PC-3 (cell line): ENCODE data around the gene PLEKHM3. TPM values are rescaled to one million over a fixed set of nuclear protein-coding genes. Genes with fewer than 3 reads are reported as not detected.

Source experiments
- ATAC-seq: fragments of 200-7000 bp; cut with Tn5 transposase; 2 replicates; pipeline ENCODE4 v1.9.1; 2020; ENCODE audit warnings: mild to moderate bottlenecking, moderate library complexity
- BruUV-seq: library from RNA; stranded (reverse); fragments of 400-500 nt; replicated peaks from 2 replicates; lab custom pipeline; 2021; lab: Mats Ljungman, UMichigan
- CTCF ChIA-PET: fragments of 300-600 bp; sonication (Branson Sonifier 250); formaldehyde crosslinking; loops from one replicate; lab custom pipeline; 2022; ENCODE audit warnings: antibody characterized with exemption; lab: Charles Lee
- POLR2A ChIA-PET: fragments of 300-600 bp; sonication (Branson Sonifier 250); formaldehyde crosslinking; loops from one replicate; lab custom pipeline; 2022; ENCODE audit warnings: antibody characterized with exemption; ENCODE audit not compliant: unreplicated experiment; lab: Charles Lee
- DNase-seq: peaks from one replicate; pipeline ENCODE4 v3.0.0-alpha.2; 2015
- H2AFZ ChIP-seq: fragments of 300-600 bp; sonication (generic); 2 replicates; pipeline ENCODE4 v1.6.0; 2016; ENCODE audit warnings: antibody characterized with exemption, low read length
- H3F3A ChIP-seq: fragments of 300-600 bp; sonication (generic); one replicate; pipeline ENCODE4 v1.6.0; 2017; ENCODE audit warnings: antibody characterized with exemption, low read length, control low read depth, mild to moderate bottlenecking; ENCODE audit not compliant: unreplicated experiment
- H3K27ac ChIP-seq: fragments of 300-600 bp; sonication (generic); 2 replicates; pipeline ENCODE4 v1.5.1; 2016; ENCODE audit warnings: mild to moderate bottlenecking, low read length
- H3K27me3 ChIP-seq: fragments of 300-600 bp; sonication (generic); 2 replicates; pipeline ENCODE4 v1.6.1; 2016; ENCODE audit warnings: low read length, mixed read lengths
- H3K36me3 ChIP-seq: fragments of 300-600 bp; sonication (generic); 2 replicates; pipeline ENCODE4 v1.6.1; 2016; ENCODE audit warnings: low read depth, mixed run types, low read length, mixed read lengths
- H3K4me1 ChIP-seq: fragments of 300-600 bp; sonication (generic); 2 replicates; pipeline ENCODE4 v1.5.1; 2016; ENCODE audit warnings: low read length; ENCODE audit not compliant: insufficient read depth
- H3K4me2 ChIP-seq: fragments of 300-600 bp; sonication (generic); 2 replicates; pipeline ENCODE4 v1.6.0; 2016; ENCODE audit warnings: low read length
- H3K4me3 ChIP-seq: fragments of 300-600 bp; sonication (generic); 2 replicates; pipeline ENCODE4 v1.5.1; 2016; ENCODE audit warnings: mild to moderate bottlenecking, low read length, mixed read lengths
- H3K79me2 ChIP-seq: fragments of 300-600 bp; sonication (generic); 2 replicates; pipeline ENCODE4 v1.6.1; 2017; ENCODE audit warnings: low read length, mixed read lengths
- H3K9ac ChIP-seq: fragments of 300-600 bp; sonication (generic); 2 replicates; pipeline ENCODE4 v1.6.0; 2016; ENCODE audit warnings: mild to moderate bottlenecking, low read length
- H3K9me2 ChIP-seq: fragments of 300-600 bp; sonication (generic); replicated peaks from 2 replicates; pipeline ENCODE4 v1.6.1; 2016; ENCODE audit warnings: mixed run types, low read length, mixed read lengths
- H3K9me3 ChIP-seq: fragments of 300-600 bp; sonication (generic); 2 replicates; pipeline ENCODE4 v1.6.1; 2016; ENCODE audit warnings: low read length, mixed read lengths
- H4K20me1 ChIP-seq: fragments of 300-600 bp; sonication (generic); 2 replicates; pipeline ENCODE4 v1.6.1; 2016; ENCODE audit warnings: low read length, mixed read lengths
- CTCF ChIP-seq: fragments of 300-600 bp; sonication (generic); conservative IDR thresholded peaks from 2 replicates; pipeline ENCODE4 v1.5.1; 2017; ENCODE audit warnings: antibody characterized with exemption, low read depth, mild to moderate bottlenecking, low read length
- EZH2 ChIP-seq: fragments of 300-600 bp; sonication (generic); IDR thresholded peaks from one replicate; pipeline ENCODE4 v1.6.1; 2017; ENCODE audit warnings: antibody characterized with exemption, mild to moderate bottlenecking, low read length; ENCODE audit not compliant: unreplicated experiment
- EZH2phosphoT487 ChIP-seq: fragments of 300-600 bp; sonication (generic); IDR thresholded peaks from 2 replicates; pipeline ENCODE4 v1.6.1; 2018; ENCODE audit warnings: mild to moderate bottlenecking, antibody characterized with exemption, low read length, borderline replicate concordance
- intact Hi-C: fragments of 100-400 bp; cut with micrococcal nuclease; formaldehyde crosslinking; loops from 2 replicates; pipeline ENCODE4 v1.9.0; 2023
- total RNA-seq: library from RNA; depleted of rRNA; stranded (reverse); fragments of >200 nt; gene quantifications from 2 replicates; pipeline ENCODE4 v1.2.3, GENCODE V29; 2014

Gene PLEKHM3
- total RNA-seq, 1 experiment from 2014 or later = 5.9 TPM

DNA sequence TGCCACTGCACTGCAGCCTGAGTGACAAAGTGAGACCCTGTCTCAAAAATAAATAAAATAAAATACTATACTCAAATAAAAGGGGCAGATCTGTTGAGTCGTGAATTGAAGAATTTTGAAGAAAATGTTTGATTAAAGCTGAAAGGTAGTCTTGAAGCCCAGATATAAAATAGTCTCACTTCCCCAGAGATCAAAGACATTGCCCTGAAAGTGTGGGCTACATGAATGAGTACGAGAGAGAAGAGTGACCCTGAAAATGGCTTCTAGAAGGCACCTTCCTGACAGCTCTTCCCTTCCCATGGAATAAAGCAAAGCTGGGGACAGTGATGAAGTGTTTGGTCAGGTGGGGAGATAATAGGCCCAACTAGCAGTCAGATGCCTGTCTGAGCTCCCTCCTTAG lies 241.8 kb downstream of the PLEKHM3 start:
- intact Hi-C loops = no loop called here
- BruUV-seq = no TSS peak
- H3K9me3 ChIP-seq = no peaks in the 10 kb centered on the region
- no peak overlapping the region for H3K9ac ChIP-seq
- no peaks in the 10 kb centered on the region for H3K79me2 ChIP-seq
- H4K20me1 ChIP-seq = no peaks in the 10 kb centered on the region
- H3F3A ChIP-seq = no peaks in the 10 kb centered on the region
- ATAC-seq (no peak), DNase-seq (no peak)
- no peak overlapping the region for H2AFZ ChIP-seq
- no peak overlapping the region for H3K4me3 ChIP-seq
- TF ChIP-seq CTCF (no peak), EZH2 (no peak), EZH2phosphoT487 (no peak)
- H3K9me2 ChIP-seq = no peaks in the 10 kb centered on the region
- no peak overlapping the region for H3K4me2 ChIP-seq
- no peaks in the 10 kb centered on the region for H3K27me3 ChIP-seq
- H3K36me3 ChIP-seq = no peaks in the 10 kb centered on the region
- ChIA-PET POLR2A (no interaction called here), CTCF (no interaction called here)
- no peak overlapping the region for H3K27ac ChIP-seq
- H3K4me1 ChIP-seq = peaks cover 7% of the 10 kb centered on the region; the same call in 1 of the 2 replicates

GRCh38 chr2:207782238-207783030 lies 242.9 kb downstream of the PLEKHM3 start:
- Histone ChIP-seq H3K27ac (no peak overlapping the region), H3K79me2 (no peaks in the 10 kb centered on the region), H3K27me3 (no peaks in the 10 kb centered on the region), H3K9me2 (no peaks in the 10 kb centered on the region), H3K4me3 (no peak overlapping the region), H3K4me2 (0 out of 2 replicates have a peak overlapping the region, but pooled peaks have one; percentile 4), H3K9ac (no peak overlapping the region), H3K4me1 (peaks cover 7% of the 10 kb centered on the region; the same call in 1 of the 2 replicates), H3K9me3 (no peaks in the 10 kb centered on the region), H2AFZ (no peak overlapping the region), H3F3A (no peaks in the 10 kb centered on the region), H4K20me1 (no peaks in the 10 kb centered on the region), H3K36me3 (no peaks in the 10 kb centered on the region)
- intact Hi-C loops = no loop called here
- ATAC-seq = peak; percentile 43
- TF ChIP-seq EZH2 (no peak), EZH2phosphoT487 (no peak), CTCF (no peak)
- no TSS peak for BruUV-seq
- peak; percentile 26 for DNase-seq
- ChIA-PET CTCF (no interaction called here), POLR2A (no interaction called here)

GRCh38 chr2:207779523-207779922 lies 245.8 kb downstream of the PLEKHM3 start:
- H3K4me2 ChIP-seq = no peak overlapping the region
- H3K4me3 ChIP-seq = no peak overlapping the region
- no peaks in the 10 kb centered on the region for H3K9me3 ChIP-seq
- no peak for DNase-seq
- H3K27me3 ChIP-seq = no peaks in the 10 kb centered on the region
- H3K79me2 ChIP-seq = no peaks in the 10 kb centered on the region
- no peak for TF ChIP-seq EZH2
- TF ChIP-seq CTCF = no peak
- no peak for TF ChIP-seq EZH2phosphoT487
- H4K20me1 ChIP-seq = no peaks in the 10 kb centered on the region
- H3K9ac ChIP-seq = no peak overlapping the region
- H3K36me3 ChIP-seq = no peaks in the 10 kb centered on the region
- BruUV-seq = no TSS peak
- no peaks in the 10 kb centered on the region for H3F3A ChIP-seq
- intact Hi-C loops = no loop called here
- peaks cover 7% of the 10 kb centered on the region; the same call in 1 of the 2 replicates for H3K4me1 ChIP-seq
- no peaks in the 10 kb centered on the region for H3K9me2 ChIP-seq
- no peak overlapping the region for H2AFZ ChIP-seq
- POLR2A ChIA-PET = interaction anchor here (0.5 kb wide), 1 partner anchor 331 kb away, joined by 8 read pairs; no protein-coding TSS in a partner anchor
- no peak for ATAC-seq
- H3K27ac ChIP-seq = no peak overlapping the region
- CTCF ChIA-PET = no interaction called here
